ENCODE measurements around the gene LAMB4.

LAMB4 gene

DNA sequence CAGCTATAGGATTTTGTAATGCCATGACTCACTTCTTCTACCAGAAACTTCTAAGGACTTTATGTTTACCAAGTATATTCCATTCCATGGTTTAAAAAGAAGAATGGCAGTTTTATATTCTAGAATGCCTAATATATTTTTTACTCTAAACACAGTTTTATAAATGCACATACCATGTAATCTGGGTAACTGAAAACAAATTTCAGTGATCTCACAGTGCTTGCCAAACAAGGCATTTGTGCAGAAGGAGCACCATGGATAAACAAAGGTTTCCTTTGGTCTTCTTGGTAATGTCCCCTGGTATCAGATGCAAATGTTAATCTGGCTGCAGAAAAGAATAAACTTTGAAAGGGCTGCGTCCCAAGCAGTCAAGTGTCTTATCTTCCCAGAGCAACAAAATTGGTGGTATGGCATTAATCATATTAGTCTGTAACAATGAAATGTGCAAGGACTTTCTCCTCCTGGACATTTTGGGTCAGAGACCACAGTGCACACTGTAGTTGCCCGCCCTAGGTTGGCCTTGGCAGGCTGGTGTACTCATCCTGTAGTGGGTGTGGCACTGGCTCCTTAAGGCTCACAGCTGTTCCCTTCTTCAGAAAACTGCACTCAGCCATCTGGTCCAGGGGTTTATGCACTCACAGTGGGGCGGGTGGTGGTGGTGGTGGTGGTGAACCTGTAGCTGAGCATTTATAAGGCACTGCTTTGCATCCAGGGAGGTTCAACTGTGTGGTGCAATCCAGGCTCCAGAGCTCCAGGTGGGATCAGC, 56.7 kb downstream of the LAMB4 start:
- DNase-seq, result no peak

DNA sequence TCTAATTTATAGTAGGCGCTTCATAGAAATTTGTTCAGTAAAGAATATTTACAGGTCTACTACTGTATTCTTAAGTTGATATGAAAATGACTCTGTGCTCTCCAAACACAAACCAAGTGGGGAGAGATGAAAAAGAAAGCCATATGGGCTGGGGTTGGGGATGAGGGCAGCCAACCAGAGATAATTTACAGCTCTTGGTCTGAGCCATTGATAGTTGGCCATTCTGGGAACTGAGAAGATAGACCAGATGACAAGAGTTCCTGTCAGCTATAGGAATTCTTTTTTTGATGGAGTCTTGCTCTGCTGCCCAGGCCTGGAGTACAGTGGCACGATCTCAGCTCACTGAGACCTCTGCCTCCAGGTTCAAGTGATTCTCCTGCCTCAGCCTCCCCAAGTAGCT, 57.4 kb downstream of the LAMB4 start:
- DNase-seq, result no peak

DNA sequence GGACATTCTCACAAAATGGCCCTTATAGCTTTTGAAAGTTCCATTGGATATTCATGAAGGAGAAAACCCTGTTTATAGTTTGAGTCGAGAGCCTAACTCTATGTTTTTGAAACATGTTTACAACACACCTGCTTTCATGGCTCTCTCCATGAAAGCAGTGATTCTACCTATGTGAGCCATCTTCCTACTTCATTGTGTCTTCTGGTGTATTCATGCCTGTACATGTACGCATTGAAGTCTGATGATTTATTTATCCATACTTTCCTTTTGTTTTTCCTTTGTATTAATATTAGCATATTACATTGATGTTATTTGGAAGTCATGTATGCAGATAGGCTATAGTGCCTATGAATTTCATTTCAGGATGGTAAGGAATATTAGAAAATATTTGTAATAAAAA, 58.0 kb downstream of the LAMB4 start:
- no peak for DNase-seq

DNA sequence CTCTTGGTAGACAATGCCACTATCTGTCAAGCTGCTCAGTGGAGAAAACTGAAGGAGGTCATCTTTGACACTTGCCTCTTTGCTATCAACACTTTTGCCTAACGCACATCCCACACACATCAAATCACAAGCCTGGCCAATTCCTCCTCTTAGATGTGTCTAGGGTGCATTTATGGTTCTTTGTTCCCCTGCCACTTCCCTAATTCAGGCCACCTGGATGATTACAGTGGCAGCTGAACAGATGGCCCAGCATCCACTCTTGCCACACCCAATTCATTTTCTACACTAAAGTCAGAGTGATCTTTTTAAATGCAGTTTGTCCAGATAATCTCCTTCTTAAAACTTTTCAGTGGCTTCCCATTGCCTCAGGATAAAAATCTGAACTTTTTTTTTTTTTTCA, 58.6 kb downstream of the LAMB4 start:
- DNase-seq, result no peak

DNA sequence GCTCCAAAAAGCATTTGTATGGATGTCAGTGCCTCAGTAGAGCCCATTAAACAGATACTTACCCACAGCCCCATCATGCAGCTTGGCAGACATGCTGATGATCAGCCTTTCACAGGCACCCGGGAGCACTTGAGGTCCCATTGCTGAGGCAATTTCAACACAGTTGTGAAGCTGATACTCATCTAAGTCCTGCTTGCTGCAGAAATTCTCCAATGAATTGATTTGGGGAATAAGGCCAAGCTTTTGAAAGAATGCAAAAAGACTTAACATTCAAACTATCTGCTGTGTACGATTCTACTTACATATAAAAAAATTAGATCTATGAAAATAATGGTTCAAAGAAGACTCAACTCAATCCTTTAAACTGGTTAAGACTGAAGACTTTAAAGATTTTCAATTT, 60.5 kb downstream of the LAMB4 start:
- no peak for DNase-seq

DNA sequence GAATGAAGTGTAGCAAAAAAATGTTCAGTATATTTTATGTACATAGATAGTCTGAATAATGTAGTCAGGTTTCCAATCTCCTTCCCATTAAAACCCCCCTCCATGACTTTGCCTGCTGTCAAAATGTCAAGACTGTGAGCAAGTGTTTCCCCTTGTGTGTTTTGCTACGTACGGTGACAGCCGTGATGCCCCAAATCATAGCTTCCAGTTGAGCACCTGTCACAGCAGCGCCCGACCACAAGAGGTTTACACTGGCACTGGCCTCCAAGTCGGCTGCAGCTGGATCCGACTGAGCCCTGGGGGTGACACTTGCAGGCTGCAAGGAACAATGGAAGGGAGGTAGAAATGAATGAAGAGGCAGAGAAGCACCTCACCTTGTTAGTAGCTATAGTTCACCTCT, 62.3 kb downstream of the LAMB4 start:
- DNase-seq, result no peak

DNA sequence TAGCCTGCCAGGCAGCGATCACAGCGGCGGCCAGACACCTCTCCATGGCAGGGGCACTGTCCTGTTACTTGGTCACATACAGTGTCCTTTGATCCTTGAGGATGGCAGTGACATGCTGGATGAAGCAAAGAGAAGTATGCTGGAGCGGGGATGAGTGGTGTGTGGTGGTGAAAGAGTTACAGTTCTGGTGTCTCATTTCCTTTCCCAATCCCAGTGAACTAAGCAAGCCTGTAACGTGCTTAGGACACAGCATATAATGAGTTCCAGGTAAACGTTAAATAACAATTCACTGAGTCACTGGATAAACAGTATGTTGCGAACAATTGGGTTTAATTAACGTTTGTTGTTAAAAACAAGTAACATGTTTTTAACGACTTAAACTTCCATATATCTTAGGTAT, 63.7 kb downstream of the LAMB4 start:
- DNase-seq, result no peak

DNA sequence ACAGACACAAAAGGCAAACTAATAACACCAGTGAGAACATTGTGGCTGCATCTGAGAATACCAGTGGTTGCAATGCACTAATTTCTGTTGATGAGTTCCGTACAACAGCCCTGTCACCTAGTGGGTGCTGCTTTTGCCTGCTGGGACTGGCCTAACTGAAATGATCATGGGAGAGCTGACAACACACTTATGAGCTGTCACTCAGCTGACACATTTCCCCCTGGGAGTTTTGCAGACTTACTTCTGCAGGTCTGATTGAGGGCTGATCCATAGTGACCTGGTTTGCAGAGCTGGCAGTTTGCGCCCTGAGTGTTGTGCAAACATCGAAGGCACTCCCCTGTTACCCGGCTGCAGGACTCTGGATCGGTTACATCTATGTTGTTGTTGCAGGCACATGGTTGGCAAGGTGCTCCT, 66.6 kb downstream of the LAMB4 start:
- no peak for DNase-seq

DNA sequence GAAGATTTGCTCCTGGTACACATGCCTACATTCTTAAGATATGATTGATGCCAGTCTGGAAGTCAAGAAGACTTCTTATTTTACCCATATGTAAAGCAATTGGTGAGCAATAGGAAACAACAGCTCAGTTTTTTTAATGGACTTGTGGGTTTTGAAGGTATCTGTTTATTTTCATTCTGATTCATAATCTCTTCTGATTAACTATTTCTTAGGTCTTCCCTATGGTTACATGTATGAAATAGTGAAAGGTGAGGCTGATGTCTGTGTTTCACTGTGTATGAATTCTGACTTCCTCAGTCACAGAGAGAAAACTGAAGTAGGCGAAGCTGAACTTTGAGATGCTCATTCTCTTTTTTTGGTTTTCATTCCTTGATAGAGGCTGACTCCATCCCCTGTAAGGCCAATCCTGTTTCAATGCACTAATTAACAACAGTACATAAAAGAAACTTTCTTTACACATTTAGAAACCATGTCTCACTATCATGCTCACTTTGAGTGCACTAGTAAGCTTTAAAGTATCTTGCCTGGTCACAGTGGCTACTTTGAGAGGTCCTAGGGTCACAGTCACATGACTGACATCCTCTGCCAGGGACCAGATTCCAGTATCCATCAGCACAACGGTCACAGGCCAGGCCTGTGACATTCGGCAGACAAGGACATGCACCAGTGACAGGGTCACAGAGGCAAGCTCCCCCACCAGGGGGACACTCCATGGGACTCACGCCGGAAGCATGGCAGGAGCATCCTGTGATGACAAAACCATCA, 67.7 kb downstream of the LAMB4 start:
- peak; percentile 27 for DNase-seq

DNA sequence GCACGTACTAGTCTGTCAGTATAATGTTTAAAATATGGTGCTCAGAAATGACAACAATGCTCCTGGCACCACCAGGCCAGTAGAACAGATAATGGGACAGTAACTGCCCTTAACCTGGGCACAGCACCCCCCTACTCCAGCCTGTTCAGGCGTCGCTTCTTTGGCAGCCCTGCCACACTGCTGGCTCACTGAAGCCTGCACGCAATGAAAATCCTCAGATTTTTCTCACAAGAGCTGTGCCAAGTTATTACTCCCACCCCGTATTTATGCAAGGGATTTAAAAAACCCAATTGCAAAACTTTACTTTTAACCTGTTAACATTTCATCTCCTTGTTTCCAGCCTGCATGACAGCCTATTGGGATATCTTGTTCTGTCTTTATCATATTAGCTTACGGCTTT, 70.6 kb downstream of the LAMB4 start:
- DNase-seq, result no peak

DNA sequence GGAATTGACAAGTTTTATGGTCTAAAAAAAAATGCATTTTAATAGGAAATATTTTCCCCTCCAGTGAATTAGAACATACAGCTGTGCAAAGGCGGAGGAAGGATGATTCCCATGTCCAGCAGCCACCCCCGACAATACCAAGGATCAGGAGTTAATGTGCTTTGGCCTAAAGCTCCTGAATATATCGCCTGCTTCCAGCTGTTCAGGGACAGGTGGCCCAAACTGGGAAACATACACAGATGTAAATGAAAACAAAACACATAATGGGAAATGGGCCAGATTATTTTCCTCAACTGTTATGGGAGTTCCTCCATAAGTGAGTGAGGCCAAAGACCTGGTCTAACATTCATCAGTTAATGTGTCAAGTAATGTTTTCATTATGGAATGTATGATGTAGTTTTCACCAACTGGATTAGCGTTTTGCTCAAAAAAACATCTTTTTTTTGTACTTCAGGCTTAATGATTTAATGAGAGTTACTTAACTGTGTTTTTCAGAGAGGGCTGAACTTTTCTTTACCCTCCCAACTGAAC, 72.1 kb downstream of the LAMB4 start:
- DNase-seq, result no peak

DNA sequence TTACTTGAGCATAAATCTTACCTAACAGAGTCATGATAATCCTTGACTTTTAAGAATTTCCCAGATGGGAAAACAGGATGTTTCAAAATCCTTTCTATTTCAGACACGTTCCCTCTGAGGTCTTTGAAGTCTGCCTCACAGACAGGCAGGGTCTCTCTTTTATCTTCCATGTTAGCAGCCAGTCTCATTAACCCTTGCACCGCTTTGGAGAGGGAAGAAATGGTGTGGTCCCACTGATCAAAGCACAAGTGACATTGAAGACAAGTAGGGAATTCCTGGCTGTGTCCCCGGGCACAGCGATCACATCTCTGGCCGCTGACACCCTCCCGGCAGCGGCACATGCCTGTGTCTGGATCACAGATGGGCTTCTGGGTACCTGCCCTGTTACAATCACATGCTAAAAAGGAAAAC, 74.5 kb downstream of the LAMB4 start:
- peak; percentile 17 for DNase-seq

DNA sequence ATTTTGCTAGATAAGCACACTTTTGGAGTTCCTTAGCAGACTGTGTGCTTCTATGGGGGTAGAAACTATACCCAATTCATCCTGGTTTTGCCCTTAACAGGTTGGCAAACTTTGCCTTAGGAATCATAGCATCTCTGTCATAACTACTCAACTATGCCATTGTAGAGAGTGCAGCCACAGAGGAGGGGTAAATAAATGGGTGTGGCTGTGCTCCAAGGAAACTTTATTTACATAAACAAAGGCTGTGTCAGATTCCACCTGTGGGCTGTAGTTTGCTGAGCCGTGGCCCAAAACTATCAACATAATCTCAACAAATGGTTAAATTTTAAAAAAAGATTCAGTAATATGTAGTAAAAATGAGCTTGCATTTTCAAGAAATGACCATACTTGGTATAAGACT, 75.6 kb downstream of the LAMB4 start:
- DNase-seq, result no peak

DNA sequence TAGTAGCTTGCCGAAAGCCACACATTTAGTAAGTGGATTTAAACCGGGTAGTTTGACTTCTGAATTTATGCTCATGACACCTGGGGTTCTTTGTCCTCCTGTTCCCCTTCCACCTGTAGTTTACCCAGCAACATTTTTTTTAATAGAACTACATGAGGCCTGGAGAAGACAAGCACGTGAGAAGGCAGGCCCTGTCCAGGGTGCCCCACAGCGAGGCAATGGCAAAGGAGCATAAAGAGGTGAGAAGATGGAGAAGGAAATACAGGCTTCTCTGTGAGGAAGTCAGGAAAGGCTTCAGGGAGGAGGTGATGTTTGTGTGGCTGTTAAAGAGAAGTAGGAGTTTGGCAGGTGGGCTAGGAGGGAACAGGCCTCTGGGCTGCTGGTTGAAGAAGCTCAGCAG, 76.9 kb downstream of the LAMB4 start:
- DNase-seq, result no peak

DNA sequence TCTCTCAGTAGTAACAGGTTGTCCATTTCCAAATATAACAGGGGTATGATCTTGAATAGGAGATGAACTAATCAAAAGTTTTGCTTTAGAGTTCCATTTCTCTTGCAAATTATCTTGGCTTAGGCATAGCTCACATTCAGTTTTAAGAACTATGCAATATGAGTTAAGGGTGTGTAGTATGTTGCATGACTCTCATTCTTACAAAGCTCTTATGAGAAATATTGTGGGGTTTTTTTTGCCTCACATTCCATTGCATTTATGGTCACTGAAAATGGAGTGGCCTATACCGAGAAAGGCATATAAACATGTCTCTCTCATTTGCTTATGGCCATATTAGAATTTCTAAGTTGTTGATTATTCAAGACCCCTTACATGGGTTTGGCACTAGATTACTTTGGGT, 78.7 kb downstream of the LAMB4 start:
- DNase-seq, result no peak

DNA sequence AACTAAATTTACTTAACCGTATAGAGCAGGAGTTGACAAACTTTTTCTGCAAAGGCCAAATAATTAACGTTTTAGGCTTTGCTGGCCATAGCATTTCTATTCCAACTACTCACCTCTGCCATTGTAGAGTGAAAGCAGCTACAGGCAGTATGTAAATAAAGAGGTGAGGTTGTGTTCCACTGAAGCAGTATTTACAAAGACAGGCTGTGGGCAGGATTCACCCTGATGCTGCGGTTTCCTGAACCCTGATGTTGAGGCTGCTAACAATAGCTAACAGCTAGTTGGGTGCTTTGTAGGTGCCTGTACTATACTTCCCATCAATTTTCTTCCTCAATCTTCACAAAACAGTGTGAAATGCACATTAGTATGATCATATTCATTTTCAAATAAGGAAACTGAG, 80.2 kb downstream of the LAMB4 start:
- DNase-seq, result no peak

DNA sequence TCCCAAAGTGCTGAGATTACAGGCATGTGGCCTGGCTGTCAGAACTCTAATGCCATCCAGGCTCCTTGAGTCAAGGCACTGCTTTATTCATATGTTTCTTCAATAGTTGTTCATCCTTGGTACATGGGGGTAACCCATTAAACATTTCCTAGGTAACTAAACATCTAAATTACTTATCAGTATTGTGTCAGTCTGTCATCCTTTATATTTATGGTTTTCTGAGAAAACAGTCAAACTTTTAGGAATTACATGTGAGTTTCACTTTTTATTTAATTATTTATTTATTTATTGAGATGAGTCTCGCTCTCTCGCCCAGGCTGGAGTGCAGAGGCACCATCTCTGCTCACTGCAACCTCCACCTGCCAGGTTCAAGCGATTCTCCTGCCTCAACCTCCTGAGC, 81.7 kb downstream of the LAMB4 start:
- no peak for DNase-seq

DNA sequence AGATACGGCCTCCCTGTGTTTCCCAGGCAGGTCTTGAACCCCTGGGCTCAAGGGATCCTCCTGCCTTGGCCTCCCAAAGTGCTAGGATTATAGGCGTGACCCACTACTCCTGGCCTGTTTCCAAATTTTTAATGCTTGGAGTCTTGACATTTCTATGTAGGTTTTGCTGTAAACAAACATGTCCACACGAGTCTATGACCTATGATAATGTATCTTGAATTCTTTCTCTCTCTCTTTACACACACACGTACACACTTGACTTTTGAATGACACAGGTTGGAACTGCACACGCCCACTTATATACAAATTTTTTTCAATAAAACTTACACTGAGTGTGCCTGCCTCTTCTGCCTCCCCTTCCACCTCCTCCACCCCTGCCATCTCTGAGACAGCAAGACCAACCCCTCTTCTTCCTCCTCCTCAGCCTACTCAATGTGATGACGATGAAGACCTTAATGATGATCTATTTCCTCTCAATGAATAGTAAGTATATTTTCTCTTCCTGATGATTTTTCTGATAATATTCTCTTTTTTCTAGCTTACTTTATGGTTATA, 83.1 kb downstream of the LAMB4 start:
- no peak for DNase-seq

DNA sequence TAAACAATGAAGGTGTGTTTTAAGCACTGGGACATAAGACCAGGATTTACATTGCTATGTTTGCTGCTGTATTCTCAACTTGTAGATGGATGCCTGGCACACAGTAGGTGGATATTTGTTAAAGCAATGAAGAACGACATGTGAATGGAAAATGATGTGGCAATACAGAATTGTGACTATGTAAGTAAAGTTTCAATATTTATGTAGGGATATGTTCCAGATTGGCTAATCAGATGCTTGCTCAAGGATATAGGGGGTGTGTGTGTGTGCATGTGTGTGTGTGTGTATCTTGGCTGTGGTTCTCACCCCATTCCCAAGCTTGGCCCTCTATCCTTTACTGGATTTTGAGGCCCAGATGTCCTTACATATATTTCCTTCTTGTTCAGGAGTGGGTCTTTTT, 84.5 kb downstream of the LAMB4 start:
- DNase-seq, result peak; percentile 19

DNA sequence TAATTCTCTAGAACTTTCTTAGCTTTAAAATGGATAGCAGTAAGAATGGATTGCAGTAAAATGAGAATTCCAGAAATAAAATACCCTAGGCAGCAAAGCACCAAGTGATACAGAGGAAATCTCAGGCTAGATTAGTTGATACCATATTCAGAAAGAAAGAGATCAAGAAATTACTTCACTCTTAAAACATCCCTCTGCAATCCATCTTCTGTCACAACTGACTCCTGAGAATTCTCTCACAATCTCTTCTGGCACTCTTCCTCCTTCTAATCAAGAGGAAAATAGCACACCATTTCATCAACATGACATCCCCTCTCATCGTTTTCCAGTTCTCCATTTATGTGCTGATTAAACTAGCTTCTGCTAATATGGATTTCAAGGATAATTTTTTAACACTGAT, 85.0 kb downstream of the LAMB4 start:
- DNase-seq, result peak; percentile 91

DNA sequence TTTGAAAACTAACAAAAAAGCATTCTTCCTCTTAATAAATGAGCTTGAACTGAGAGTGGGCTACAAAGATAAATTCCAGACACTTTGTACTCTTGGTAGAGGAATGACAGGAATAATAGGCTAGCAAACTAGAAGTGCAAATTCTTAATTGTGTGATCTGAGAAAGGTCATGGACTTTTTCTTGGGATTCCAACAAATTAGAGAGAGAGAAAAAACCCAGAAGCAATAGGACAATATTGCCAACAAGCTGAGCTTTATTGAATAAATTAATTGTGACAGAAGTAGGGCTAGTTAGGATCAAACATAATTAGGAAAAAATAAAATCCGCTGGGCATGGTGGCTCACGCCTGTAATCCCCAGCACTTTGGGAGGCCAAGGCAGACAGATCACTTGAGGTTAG, 85.8 kb downstream of the LAMB4 start:
- DNase-seq, result no peak

DNA sequence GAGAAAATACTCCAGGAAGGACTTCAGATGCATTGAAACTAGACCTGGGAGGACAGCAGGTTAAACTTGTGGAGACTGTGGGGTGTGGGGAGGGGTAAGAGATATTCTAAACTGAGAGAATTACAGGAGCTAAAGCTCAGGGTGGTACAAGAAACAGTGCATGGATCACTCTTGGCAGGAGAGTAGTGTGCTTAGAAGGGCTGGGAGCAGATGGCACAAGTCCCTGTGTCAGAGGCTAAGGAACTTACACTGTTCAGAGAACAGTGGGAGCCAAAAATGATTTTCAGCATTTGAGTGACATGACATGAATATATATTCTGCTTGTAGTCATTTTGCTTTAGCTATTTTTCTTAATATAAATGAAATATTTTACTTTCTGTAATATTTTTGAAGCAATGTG, 91.2 kb downstream of the LAMB4 start:
- no peak for DNase-seq

DNA sequence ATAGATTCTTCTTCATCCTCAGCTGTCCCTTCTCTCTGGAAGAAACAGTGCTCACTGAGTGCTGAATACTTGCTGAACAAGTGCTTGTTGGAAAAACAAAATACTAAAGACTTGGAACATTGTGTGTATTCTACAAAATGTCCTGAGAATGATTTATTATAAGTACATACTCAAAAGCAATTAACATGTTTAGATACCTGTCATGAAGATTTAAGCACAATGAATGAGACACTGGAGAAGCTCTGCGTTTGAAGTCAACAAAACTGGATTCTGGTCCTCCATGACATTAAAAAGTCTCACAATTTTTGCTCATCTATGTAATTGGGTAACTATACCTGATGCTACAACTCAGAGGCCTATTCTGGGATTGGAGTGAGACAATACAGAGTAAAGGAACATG, 92.4 kb downstream of the LAMB4 start:
- DNase-seq, result no peak

DNA sequence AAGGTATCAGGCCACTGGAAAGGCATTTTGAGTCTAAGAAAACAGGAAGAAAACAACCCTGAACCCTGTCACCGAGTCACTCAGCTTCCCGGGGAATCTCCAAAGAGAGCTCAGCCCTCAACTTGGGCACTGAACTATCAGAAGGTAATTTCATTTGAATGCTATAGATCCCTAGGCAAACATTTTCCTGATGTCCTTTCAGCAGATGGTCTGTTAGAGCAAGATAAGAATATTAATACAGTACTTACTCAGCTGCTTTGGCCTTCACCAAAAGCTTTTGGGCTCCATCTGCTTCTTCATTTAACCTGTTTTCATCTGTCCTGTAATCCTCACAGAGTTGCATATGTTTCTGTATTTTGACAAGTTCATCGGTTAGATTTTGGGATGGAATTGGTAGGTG, 93.0 kb downstream of the LAMB4 start:
- DNase-seq, result no peak
